Brain microvascular endothelial cell (primary cell): ENCODE measurements around the gene SKAP1.
A peak's percentile ranks its signal among the peaks of the same experiment; 100 is the strongest.
"Not testable (repeated sequence)": the region's sequence is repeated elsewhere in the genome, so short reads cannot be mapped to it uniquely, and the experiment has no call there.

Experiments used
- DNase-seq: peaks from one replicate; pipeline ENCODE4 v3.0.0-alpha.2; 2020
- H3K27ac ChIP-seq: fragments of 250-450 bp; sonication (Bioruptor Pico); 2 replicates; pipeline ENCODE4 v1.5.1; 2020; ENCODE audit warnings: mild to moderate bottlenecking, moderate library complexity
- H3K27me3 ChIP-seq: fragments of 250-450 bp; sonication (Bioruptor Pico); replicated peaks from 2 replicates; pipeline ENCODE4 v1.5.1; 2020; ENCODE audit warnings: mild to moderate bottlenecking
- H3K36me3 ChIP-seq: fragments of 250-450 bp; sonication (Bioruptor Pico); replicated peaks from 2 replicates; pipeline ENCODE4 v1.5.1; 2020; ENCODE audit warnings: mild to moderate bottlenecking
- H3K4me3 ChIP-seq: 2 replicates; pipeline ENCODE4 v1.5.1; 2011; ENCODE audit warnings: low read depth, mild to moderate bottlenecking, control low read depth, low read length, moderate library complexity
- in situ Hi-C: cut with HindIII; loops from 2 replicates; pipeline ENCODE4 v1.10.0; 2017; ENCODE audit warnings: low sequenced_read_pairs, low pct_ligation_motif_present
- TF ChIP-seq, protein P1 (sequence below): IDR thresholded peaks from 2 replicates; pipeline ENCODE4 v1.5.1; 2011; ENCODE audit warnings: low read depth, mild to moderate bottlenecking, moderate library complexity, low read length, control low read depth, inconsistent platforms; ENCODE audit errors: missing control alignments

Gene SKAP1

DNA sequence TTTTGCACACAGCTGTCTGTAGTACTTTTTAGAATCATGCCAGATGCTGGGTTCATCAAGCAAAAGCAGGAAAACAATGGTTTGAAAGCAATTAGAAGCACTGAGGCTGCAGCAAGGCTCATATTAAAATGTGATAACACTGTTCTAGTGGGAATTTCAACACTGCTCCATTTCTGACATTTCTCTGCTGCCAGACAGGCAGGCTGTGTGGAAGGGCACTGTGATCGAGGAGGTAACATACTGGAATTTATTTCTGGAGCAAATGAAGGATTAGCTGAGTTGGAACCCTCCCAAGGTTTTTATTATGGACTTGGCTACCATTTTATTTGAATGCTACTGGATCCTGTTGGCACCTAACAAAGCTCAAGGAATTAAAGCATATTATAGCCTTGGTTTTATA lies 66.9 kb downstream of the SKAP1 start:
- DNase-seq = no peak
- no peaks in the 10 kb centered on the region for H3K36me3 ChIP-seq
- H3K27ac ChIP-seq = no peak overlapping the region
- peaks cover 50% of the 10 kb centered on the region for H3K27me3 ChIP-seq
- in situ Hi-C loops = no loop called here
- no peak overlapping the region for H3K4me3 ChIP-seq
- TF ChIP-seq, protein P1, sequence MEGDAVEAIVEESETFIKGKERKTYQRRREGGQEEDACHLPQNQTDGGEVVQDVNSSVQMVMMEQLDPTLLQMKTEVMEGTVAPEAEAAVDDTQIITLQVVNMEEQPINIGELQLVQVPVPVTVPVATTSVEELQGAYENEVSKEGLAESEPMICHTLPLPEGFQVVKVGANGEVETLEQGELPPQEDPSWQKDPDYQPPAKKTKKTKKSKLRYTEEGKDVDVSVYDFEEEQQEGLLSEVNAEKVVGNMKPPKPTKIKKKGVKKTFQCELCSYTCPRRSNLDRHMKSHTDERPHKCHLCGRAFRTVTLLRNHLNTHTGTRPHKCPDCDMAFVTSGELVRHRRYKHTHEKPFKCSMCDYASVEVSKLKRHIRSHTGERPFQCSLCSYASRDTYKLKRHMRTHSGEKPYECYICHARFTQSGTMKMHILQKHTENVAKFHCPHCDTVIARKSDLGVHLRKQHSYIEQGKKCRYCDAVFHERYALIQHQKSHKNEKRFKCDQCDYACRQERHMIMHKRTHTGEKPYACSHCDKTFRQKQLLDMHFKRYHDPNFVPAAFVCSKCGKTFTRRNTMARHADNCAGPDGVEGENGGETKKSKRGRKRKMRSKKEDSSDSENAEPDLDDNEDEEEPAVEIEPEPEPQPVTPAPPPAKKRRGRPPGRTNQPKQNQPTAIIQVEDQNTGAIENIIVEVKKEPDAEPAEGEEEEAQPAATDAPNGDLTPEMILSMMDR = no peak

DNA sequence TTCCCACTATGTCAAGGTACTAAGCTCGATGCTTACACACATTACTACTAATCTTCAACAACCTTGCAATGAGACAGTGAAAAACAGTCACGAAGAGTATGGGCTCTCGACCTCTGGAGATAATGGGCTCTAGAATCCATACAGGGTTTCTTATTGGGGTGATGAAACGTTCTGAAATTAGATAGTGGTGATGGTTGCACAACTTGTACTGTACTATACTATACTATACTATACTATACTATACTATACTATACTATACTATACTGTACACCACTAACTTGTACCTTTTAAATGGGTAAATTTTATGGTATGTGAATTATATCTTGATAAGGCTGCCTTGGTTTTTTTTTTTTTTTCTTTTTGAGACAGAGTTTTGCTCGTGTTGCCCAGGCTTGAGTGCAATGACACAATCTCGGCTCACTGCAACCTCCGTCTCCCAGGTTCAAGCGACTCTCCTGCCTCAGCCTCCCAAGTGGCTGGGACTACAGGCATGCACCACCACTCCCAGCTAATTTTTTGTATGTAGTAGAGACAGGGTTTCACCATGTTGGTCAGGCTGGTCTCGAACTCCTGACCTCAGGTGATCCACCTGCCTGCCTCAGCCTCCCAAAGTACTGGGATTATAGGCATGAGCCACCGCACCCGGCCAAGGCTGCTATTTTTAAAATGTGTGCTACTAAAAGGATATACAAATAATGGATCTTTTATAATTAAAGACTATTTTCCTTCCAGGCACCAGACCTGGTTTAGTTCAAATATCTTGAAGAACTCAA lies 69.0 kb downstream of the SKAP1 start:
- H3K4me3 ChIP-seq, H3K36me3 ChIP-seq, H3K27ac ChIP-seq, DNase-seq, in situ Hi-C loops: not testable (repeated sequence)
- H3K27me3 ChIP-seq = peaks cover 53% of the 10 kb centered on the region

DNA sequence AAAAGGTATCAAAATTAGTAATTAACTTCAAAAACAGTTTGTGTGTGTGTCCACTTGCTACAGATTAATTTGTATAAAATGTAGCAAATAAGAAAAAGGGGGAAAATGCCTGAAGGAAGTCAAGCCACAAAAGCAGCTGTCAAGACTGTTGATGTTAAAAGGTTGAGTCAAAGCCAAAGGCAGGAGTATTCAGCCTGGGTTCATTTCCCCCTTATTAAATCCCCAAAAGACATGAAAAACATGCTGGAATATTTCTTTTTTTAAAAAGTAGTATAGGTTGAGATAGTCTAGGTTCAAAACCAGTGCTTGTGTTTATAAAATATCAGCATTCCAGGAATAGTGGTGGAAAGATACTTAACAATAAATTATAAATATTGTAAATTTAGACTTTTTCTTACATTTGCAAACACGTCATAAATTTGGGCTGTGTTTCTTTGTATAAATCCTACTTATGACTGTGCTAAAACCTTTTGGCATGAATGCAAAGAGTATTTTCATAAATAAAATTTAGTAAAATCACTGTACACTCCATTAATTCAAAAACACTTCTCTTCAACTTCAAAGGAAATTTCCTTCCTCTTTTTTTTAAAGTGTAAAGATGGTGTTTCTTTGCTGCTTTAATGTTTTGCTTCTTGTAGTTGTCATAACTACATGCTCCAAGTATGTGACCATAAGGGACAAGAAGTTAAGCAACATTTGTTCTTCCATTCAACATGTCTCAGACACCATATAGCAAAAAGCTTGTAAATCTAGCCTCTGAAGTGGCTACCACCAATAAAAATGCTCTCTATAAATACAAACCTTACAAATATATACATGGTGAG lies 72.0 kb downstream of the SKAP1 start:
- in situ Hi-C loops = no loop called here

DNA sequence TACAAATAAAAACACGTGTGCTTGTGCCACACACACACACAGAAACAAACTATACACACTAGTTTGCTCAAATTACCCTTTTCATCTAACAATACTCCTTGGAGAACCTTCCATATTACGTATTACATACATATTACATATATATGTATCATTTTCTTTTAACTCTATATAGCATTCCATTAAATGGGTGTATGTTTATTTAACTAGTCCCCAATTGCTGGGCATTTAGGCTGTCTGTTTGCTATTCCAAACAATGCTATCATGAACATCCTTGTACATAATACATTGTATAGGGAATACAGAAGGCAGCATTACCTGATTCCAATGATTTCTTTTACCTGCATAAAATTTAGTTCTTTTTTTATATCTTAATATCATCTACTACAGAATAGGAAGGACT lies 73.1 kb downstream of the SKAP1 start:
- Histone ChIP-seq H3K27ac (no peak overlapping the region), H3K4me3 (no peak overlapping the region), H3K36me3 (no peaks in the 10 kb centered on the region), H3K27me3 (peaks cover 50% of the 10 kb centered on the region)
- DNase-seq = no peak
- TF ChIP-seq, protein P1 = no peak
- in situ Hi-C loops = no loop called here

More for the DNA sequence above, 72.0 kb downstream of the SKAP1 start:
- peaks cover 55% of the 10 kb centered on the region for H3K27me3 ChIP-seq
- no peaks in the 10 kb centered on the region for H3K36me3 ChIP-seq
- H3K4me3 ChIP-seq = no peak overlapping the region
- no peak for DNase-seq
- TF ChIP-seq, protein P1 = no peak
- no peak overlapping the region for H3K27ac ChIP-seq

DNA sequence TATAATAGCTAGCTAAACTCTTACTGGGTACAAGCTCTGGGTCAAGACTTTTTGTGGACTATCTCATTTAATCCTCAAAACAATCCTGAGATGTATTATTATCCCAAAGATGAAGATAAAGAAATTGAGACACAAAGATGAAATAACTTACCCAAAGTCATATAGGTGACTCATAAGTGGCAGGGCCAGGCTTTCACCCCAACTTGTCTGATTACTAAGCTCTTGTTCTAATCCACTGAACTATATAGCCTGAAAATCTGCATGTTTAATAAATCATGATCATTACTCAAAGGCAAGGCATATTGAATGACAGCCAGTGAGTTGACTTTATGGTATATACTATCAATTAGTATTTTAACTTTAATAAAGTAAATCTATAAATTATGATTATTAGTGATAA lies 77.4 kb downstream of the SKAP1 start:
- Histone ChIP-seq H3K27me3 (peaks cover 47% of the 10 kb centered on the region), H3K36me3 (no peaks in the 10 kb centered on the region), H3K4me3 (no peak overlapping the region), H3K27ac (no peak overlapping the region)
- no peak for DNase-seq
- TF ChIP-seq, protein P1 = no peak
- in situ Hi-C loops = no loop called here

DNA sequence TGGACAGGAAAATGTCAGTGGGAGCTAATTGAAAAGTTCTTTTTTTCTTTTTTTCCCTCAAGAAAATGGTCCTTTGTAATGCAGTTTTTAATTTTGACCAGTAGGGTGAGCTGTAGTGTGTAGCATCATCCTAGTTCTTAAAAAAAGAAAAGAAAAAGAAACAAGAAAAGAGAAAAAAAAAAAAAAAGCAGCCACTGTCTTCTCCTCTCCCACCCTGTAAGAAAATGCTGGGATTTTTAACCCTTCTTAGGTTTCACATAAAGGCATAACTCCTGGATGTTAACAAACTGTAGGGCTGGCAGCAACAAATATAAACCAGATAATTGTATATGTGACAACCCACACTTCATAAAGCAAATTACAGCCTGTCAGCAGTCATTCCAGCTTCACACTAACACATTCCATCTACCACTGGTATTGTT lies 78.1 kb downstream of the SKAP1 start:
- no peak for DNase-seq
- no peak overlapping the region for H3K4me3 ChIP-seq
- H3K27ac ChIP-seq = no peak overlapping the region
- no peaks in the 10 kb centered on the region for H3K36me3 ChIP-seq
- in situ Hi-C loops = no loop called here
- H3K27me3 ChIP-seq = peaks cover 42% of the 10 kb centered on the region
- TF ChIP-seq, protein P1 = peak; percentile 58
